NT2/D1 (cell line): ENCODE data around the gene GJA8.

Experiments used
- SUZ12 ChIP-seq: IDR thresholded peaks from 2 replicates; pipeline ENCODE4 v1.6.1; 2011; ENCODE audit not compliant: insufficient read length, insufficient read depth; ENCODE audit errors: extremely low read depth
- YY1 ChIP-seq: IDR thresholded peaks from 2 replicates; pipeline ENCODE4 v1.6.1; 2011; ENCODE audit not compliant: insufficient read length, insufficient read depth
- ZNF274 ChIP-seq: IDR thresholded peaks from 2 replicates; pipeline ENCODE4 v1.6.1; 2011; ENCODE audit warnings: mild to moderate bottlenecking, low read depth, low read length

DNA sequence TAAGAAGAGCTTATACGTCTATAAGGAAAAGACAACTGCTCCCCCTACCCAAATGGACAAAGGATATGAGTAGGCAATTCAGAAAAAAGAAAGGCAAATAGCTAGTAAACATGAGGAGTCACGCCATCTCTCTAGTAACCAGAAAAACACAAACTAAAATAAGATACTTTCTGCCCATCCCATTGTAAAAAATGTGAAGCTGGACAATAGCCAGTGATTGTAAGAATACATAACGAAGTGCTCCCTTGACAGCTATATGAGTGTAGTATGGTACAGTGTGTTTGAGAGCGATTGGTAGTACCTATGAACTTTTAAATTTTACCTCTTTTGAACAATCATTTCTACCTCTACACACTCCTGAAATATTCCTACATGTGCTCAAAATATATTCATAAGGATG is 7.5 kb upstream of the GJA8 start:
- TF ChIP-seq ZNF274 = no peak
- TF ChIP-seq YY1 = no peak
- no peak for TF ChIP-seq SUZ12
